ENCODE data around the gene INSYN2A. TPM values are rescaled to one million over a fixed set of nuclear protein-coding genes. Genes with fewer than 3 reads are reported as not detected.

INSYN2A gene
- 3.9 TPM for total RNA-seq (ENCODE audit: insufficient read depth, low replicate concordance)

DNA sequence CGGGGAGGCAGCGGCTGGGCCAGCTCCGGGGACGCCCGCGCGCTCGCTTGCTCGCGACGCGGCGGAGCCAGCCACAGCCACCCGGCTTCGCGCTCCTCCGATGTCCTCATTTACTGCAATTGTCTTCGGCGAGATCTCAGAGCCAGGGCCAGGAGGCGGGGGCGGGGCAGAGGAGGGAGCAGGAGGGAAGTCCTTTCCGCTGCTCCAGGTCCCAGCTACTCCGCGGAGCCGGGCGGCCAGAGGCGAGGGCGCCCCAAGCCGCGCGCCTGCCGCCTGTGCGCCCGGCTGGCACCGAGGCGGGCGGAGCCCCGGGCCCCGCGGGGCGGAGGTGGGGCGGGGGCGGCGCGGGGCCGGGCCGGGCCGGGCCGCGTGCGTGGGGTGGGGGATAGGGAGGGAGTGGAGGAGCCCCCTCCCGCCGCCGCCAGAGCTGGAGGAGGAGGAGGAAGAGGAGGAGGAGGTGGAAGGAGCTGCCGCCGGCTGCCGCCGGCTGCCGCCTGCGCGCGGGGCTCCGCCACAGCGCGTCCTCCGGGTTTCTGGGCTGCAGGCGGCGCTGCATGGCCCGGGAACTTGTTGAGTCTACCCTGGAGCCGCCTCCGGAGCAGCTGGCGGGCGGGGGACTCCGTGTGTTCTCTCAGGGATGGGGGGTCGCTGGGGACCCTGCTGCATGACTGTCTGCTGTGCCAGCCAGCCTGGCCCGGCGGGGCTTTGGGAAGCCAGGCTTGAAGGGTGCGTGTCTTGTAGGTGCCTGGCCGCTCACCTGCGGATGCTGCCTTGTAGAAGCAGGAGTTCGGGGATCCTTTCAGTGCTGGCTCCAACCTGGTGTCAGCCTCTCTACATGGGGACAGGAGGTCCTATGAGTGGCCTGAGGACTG is at the start of gene INSYN2A:
Gene INSYN2A (minus strand): TSS at position 310 of the 872 bp plus-strand sequence. CDS start 20,196 bp downstream, outside the sequence.
- DNase-seq (ENCODE audit: low spot score), result peak; percentile 47

GRCh38 chr10:127245456-127245855 is 49.1 kb upstream of the INSYN2A start:
- no peak for DNase-seq (ENCODE audit: low spot score)

- DNase-seq (ENCODE audit: low spot score), result no peak
Observed at GRCh38 chr10:127243490-127244272, 47.3 kb upstream of the INSYN2A start.

GRCh38 chr10:127242914-127243313 is 46.5 kb upstream of the INSYN2A start:
- DNase-seq (ENCODE audit: low spot score), result no peak

DNA sequence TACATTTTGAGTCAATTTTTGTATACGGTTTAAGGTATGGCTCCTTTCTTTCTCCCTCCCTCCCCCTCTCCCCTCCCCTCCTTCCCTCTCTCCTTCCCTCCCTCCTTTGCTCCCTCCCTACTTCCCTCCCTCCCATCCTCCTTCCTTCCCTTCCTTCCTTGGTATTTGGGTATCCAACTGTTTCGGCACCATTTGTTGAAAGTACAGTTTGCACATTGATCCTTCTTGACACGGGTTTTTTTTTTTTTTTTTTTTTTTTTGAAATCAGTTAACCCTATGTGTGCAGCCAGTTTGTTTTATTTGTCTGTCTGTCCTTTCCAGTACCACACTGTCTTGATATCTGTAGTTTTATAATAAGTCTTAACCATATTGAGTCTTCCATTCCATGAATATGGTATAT is 39.9 kb upstream of the INSYN2A start:
- DNase-seq (ENCODE audit: low spot score), result no peak

DNA sequence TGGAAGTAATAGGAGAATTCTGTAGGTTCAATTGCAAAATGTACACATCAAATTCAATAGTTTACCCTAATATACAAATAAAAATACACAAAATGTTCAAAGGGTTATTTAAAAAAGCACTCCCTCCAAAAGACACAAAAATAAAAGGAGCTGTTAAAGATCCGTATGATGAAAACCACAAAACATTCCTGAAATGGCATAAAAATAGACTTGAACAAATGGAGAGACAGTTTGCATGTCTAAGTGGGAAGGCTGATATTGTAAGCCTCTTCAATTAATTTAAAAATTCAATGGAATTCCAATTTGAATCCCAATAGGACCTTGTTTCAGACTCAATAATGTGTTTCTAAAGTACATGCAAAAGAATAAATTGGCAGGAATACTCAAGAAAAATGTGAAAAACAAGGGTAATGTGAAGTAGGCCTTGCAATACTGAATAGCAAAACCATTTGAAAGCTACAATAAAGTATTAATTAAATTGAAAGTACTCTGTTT is 38.0 kb upstream of the INSYN2A start:
- DNase-seq (ENCODE audit: low spot score), result no peak

DNA sequence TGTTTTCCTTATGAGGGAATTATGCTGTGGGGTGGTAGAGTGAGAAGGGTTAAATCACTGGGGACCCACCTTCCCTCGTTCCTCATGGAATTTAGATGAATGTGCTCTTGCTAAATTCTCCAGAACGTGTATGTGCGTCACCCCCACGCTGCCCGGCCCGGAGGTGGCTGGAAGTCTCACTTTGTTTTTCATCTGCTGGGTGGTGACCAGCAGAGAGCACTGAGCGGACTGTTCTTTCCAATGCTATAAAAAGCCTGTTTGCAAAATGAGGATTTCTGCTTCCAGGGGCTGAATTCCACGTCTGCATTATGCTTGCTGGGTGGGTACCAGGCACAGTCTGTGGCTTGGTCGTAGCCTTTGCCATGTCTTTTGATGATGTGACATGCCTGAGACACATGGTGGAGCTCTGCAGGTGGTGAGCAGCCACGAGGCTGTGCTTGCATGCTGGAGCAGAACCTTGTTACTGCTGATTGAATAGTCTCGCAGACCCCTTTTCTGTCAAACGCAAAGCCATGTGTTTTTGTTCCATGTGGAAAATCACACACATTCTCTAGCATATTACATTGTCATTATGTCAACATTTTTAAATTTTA is 31.9 kb upstream of the INSYN2A start:
- DNase-seq (ENCODE audit: low spot score), result peak; percentile 57

- DNase-seq (ENCODE audit: low spot score), result peak; percentile 60
Observed at GRCh38 chr10:127227663-127228062, 31.3 kb upstream of the INSYN2A start.

DNA sequence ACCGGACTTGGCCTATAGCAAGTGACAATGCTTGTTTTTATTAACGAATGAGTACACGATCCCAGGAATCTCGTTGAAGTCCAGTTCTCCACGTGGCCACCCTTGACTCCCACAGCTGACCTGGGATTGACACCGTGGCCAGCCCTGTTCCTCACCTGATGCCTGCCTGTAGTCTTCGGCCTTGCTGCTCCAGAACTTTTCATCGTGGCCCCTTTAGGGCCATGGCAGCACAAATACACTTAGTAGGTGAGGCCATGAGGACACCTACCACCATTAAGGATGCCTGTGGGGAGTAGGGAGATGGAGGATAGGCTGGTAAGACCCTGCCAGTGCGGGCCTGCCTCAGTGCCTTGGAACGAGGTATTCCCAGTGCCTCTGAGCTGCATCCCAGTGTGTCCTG is 30.6 kb upstream of the INSYN2A start:
- DNase-seq (ENCODE audit: low spot score), result no peak

DNA sequence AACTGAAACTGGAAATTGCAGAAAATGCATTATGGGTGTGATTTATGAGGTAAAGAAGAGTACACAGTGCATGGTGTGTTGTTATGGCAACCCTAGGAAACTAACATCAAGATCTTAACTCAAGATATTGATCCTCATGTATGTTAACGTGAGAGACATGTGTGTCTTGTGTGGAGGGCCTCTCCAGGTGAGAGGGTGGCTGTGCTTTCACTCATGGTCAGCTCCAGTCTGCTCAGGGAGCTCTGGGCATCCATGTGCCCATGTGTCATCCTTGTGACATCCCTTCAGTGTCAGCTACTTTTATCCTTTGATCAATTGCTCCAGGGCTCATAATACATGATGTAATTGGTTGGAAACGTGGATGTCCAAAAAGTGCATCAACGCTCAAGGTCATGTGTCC is 24.9 kb upstream of the INSYN2A start:
- no peak for DNase-seq (ENCODE audit: low spot score)

GRCh38 chr10:127218658-127219057 is 22.3 kb upstream of the INSYN2A start:
- DNase-seq (ENCODE audit: low spot score), result no peak

DNA sequence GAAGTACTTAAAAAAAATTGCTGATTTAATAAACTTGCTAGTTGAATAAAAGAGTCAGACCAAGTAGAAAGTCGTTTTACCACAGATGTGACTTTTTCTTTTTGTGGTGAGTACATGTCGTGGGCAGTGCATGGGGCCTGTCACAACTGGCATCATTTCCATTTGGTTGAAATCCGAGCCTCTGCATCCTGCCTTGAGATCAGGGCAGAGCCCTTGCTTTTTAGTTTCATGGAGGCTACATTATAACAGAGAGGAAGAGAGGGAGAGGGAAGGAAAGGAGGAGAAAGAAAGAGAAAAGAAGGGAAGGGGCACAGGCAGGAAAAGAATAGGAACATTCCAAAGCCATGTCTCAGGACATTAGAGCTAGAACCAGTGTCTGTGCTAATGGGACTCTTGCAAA is 20.4 kb upstream of the INSYN2A start:
- no peak for DNase-seq (ENCODE audit: low spot score)

GRCh38 chr10:127216274-127216673 is 19.9 kb upstream of the INSYN2A start:
- DNase-seq (ENCODE audit: low spot score), result no peak

DNA sequence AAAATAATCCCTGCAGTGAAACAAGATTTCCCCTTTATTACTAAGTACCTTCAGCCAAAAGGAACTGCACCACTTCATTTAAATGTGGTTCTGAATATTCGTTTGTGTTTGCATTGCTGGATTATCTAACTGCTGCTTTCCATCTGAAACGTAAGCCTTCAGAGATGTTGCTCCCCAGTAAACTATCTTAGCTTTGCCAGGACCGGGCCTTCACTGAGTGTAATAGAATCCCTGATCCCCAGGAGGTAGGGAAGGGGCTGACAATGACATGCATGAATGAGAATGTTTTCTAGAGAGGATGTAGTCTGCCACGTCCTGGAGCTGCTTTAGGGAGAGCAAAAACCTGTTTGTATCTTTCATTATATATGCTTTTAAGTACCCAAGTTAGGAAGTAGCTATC is 19.5 kb upstream of the INSYN2A start:
- no peak for DNase-seq (ENCODE audit: low spot score)

GRCh38 chr10:127210936-127211466 is 14.6 kb upstream of the INSYN2A start:
- peak; percentile 86 for DNase-seq (ENCODE audit: low spot score)

GRCh38 chr10:127207081-127207480 is 10.7 kb upstream of the INSYN2A start:
- DNase-seq (ENCODE audit: low spot score), result no peak

GRCh38 chr10:127203067-127203466 is 6.7 kb upstream of the INSYN2A start:
- DNase-seq (ENCODE audit: low spot score), result no peak

GRCh38 chr10:127200646-127201045 is 4.3 kb upstream of the INSYN2A start:
- no peak for DNase-seq (ENCODE audit: low spot score)

DNA sequence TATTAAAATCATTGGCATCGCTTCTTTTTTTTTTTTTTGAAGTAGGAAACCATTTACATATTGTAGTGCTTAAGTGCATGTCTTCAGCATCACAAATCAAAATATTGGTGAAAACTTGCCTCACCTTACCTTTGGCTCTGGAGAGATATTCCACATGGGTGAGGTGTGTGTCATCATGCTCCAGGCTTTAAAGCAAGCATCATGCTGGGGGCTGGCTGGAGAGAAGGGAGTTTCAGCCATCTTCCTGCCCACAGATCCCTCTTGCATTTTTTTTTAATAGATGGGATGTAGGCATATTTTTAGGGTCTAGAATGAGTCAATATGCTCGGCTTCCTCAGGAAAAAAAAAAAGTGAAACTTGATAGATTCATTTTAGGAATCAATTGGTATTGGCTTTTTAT is 2.3 kb upstream of the INSYN2A start:
- DNase-seq (ENCODE audit: low spot score), result no peak

- DNase-seq (ENCODE audit: low spot score), result no peak
Observed at GRCh38 chr10:127198307-127198706, 1.9 kb upstream of the INSYN2A start.

DNA sequence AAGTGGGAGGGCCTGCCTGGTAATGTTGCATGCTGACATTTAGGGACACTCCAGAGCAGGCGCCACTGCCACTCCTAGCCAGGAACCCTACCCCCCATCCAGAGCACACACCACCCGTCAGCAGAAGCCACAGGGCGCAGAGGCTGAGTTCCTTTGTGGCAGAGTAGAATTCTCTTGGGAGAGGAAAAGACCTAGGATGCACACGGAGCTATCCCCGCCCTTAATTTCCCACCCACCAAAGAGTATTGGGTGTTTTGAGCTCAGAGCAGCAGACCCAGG is 702 bp upstream of the INSYN2A start:
- no peak for DNase-seq (ENCODE audit: low spot score)
